BLaER1 treated with 17β-estradiol and CSF1 and Interleukin-3, amounts not matched to agents 10 nM and 100 nM (cell line): ENCODE results near the gene SATB1.
A peak's percentile ranks its signal among the peaks of the same experiment; 100 is the strongest.

Experiments used
- H3K27ac ChIP-seq, 11 experiments: shearing (Covaris generic); formaldehyde crosslinking; 2 replicates each; pipeline ENCODE4 v1.8.1; 2022
- H3K27me3 ChIP-seq, 11 experiments: shearing (Covaris generic); formaldehyde crosslinking; 2 replicates each; pipeline ENCODE4 v1.8.1; 2022
- H3K36me3 ChIP-seq, 11 experiments: shearing (Covaris generic); formaldehyde crosslinking; 2 replicates each; pipeline ENCODE4 v1.8.1; 2022
- H3K4me1 ChIP-seq, 10 experiments: shearing (Covaris generic); formaldehyde crosslinking; 2 replicates each; pipeline ENCODE4 v1.8.1; 2022
- H3K4me2 ChIP-seq, 11 experiments: shearing (Covaris generic); formaldehyde crosslinking; 2 replicates each; pipeline ENCODE4 v1.8.1; 2022
- H3K4me3 ChIP-seq, 10 experiments: shearing (Covaris generic); formaldehyde crosslinking; 2 replicates each; pipeline ENCODE4 v1.8.1; 2022
- H3K9ac ChIP-seq, 11 experiments: shearing (Covaris generic); formaldehyde crosslinking; 2 replicates each; pipeline ENCODE4 v1.8.1; 2022
- H3K9me3 ChIP-seq, 11 experiments: shearing (Covaris generic); formaldehyde crosslinking; replicated peaks in 1 of 11; 2 replicates each; pipeline ENCODE4 v1.8.1; 2022
- H4K20me1 ChIP-seq, 11 experiments: shearing (Covaris generic); formaldehyde crosslinking; 2 replicates each; pipeline ENCODE4 v1.8.1; 2022
- Cebpa-rat ChIP-seq, 11 experiments: shearing (Covaris generic); IDR thresholded peaks; 2 replicates each; pipeline ENCODE4 v1.8.1; 2022

The SATB1 gene

GRCh38 chr3:18439281-18439680, 14.1 kb upstream of the SATB1 start:
- Histone ChIP-seq H3K9me3 (no peaks in the 10 kb centered on the region), H3K4me3 (no peak overlapping the region), H3K4me2 (peak overlapping the region in 3 of 11 experiments; percentile 66 to 88 (median 83); a peak in 2 of 22 replicates), H4K20me1 (peaks cover 0 to 95% (median 66%) of the 10 kb centered on the region in 11 experiments; a peak in 15 of 22 replicates), H3K9ac (no peak overlapping the region), H3K27ac (no peak overlapping the region), H3K4me1 (peaks cover 28 to 52% (median 39%) of the 10 kb centered on the region in 10 experiments), H3K27me3 (peaks cover 9 to 18% (median 16%) of the 10 kb centered on the region in 11 experiments; a peak in 18 of 22 replicates), H3K36me3 (peaks cover 0 to 12% (median 0%) of the 10 kb centered on the region in 11 experiments; a peak in 1 of 22 replicates)
- TF ChIP-seq Cebpa-rat (IDR thresholded peaks at IDR 0.05), result no peak

GRCh38 chr3:18438586-18438985, 13.4 kb upstream of the SATB1 start:
- peaks cover 25 to 52% (median 38%) of the 10 kb centered on the region in 10 experiments for H3K4me1 ChIP-seq
- peaks cover 0 to 12% (median 0%) of the 10 kb centered on the region in 11 experiments; a peak in 1 of 22 replicates for H3K36me3 ChIP-seq
- no peak overlapping the region for H3K4me3 ChIP-seq
- no peak overlapping the region for H3K27ac ChIP-seq
- H3K9ac ChIP-seq, result no peak overlapping the region
- no peaks in the 10 kb centered on the region for H3K9me3 ChIP-seq
- peaks cover 2 to 11% (median 9%) of the 10 kb centered on the region in 11 experiments; a peak in 18 of 22 replicates for H3K27me3 ChIP-seq
- H4K20me1 ChIP-seq, result peaks cover 0 to 92% (median 63%) of the 10 kb centered on the region in 11 experiments; a peak in 15 of 22 replicates
- H3K4me2 ChIP-seq, result peak overlapping the region; percentile 3 to 88 (median 41); a peak in 17 of 22 replicates
- TF ChIP-seq Cebpa-rat (IDR thresholded peaks at IDR 0.05), result no peak

- H3K9me3 ChIP-seq, result no peaks in the 10 kb centered on the region
- H3K4me1 ChIP-seq, result peaks cover 15 to 33% (median 24%) of the 10 kb centered on the region in 10 experiments; a peak in 19 of 20 replicates
- no peak overlapping the region for H3K9ac ChIP-seq
- H3K4me2 ChIP-seq, result no peak overlapping the region
- TF ChIP-seq Cebpa-rat (IDR thresholded peaks at IDR 0.05), result no peak
- H3K27ac ChIP-seq, result no peak overlapping the region
- no peaks in the 10 kb centered on the region for H3K27me3 ChIP-seq
- H4K20me1 ChIP-seq, result peaks cover 0 to 97% (median 52%) of the 10 kb centered on the region in 11 experiments; a peak in 14 of 22 replicates
- H3K36me3 ChIP-seq, result peaks cover 0 to 22% (median 0%) of the 10 kb centered on the region in 11 experiments; a peak in 5 of 22 replicates
- H3K4me3 ChIP-seq, result no peak overlapping the region
These were observed 11.1 kb upstream of the SATB1 start for GRCh38 chr3:18436213-18436612.

- Histone ChIP-seq H3K9ac (no peak overlapping the region), H3K27ac (no peak overlapping the region), H3K4me3 (no peak overlapping the region), H3K36me3 (peaks cover 0 to 28% (median 4%) of the 10 kb centered on the region in 11 experiments; a peak in 6 of 22 replicates), H3K4me1 (peaks cover 5 to 18% (median 11%) of the 10 kb centered on the region in 10 experiments; a peak in 15 of 20 replicates), H4K20me1 (peaks cover 0 to 98% (median 49%) of the 10 kb centered on the region in 11 experiments; a peak in 14 of 22 replicates), H3K9me3 (no peaks in the 10 kb centered on the region), H3K4me2 (no peak overlapping the region), H3K27me3 (no peaks in the 10 kb centered on the region)
- TF ChIP-seq Cebpa-rat (IDR thresholded peaks at IDR 0.05), result no peak
These were observed 9.6 kb upstream of the SATB1 start for GRCh38 chr3:18434711-18435110.

GRCh38 chr3:18432752-18433151, 7.6 kb upstream of the SATB1 start:
- peaks cover 0 to 28% (median 4%) of the 10 kb centered on the region in 11 experiments; a peak in 6 of 22 replicates for H3K36me3 ChIP-seq
- H3K9me3 ChIP-seq, result no peaks in the 10 kb centered on the region
- TF ChIP-seq Cebpa-rat (IDR thresholded peaks at IDR 0.05), result no peak
- H3K27me3 ChIP-seq, result no peaks in the 10 kb centered on the region
- H3K9ac ChIP-seq, result no peak overlapping the region
- peaks cover 0 to 11% (median 2%) of the 10 kb centered on the region in 10 experiments; a peak in 5 of 20 replicates for H3K4me1 ChIP-seq
- H3K4me2 ChIP-seq, result no peak overlapping the region
- H3K27ac ChIP-seq, result no peak overlapping the region
- H4K20me1 ChIP-seq, result peaks cover 0 to 98% (median 54%) of the 10 kb centered on the region in 11 experiments; a peak in 14 of 22 replicates
- no peak overlapping the region for H3K4me3 ChIP-seq

GRCh38 chr3:18431266-18431665, 6.1 kb upstream of the SATB1 start:
- Histone ChIP-seq H3K4me2 (0 out of 22 replicates have a peak overlapping the region, but pooled peaks of 1 of the 11 experiments have one; percentile 3), H3K9ac (no peak overlapping the region), H3K4me1 (peaks cover 6 to 18% (median 10%) of the 10 kb centered on the region in 10 experiments; a peak in 16 of 20 replicates), H3K9me3 (no peaks in the 10 kb centered on the region), H4K20me1 (peaks cover 0 to 98% (median 62%) of the 10 kb centered on the region in 11 experiments; a peak in 14 of 22 replicates), H3K27me3 (no peaks in the 10 kb centered on the region), H3K4me3 (no peak overlapping the region; a peak in 1 of 20 replicates), H3K36me3 (peaks cover 0 to 28% (median 4%) of the 10 kb centered on the region in 11 experiments; a peak in 6 of 22 replicates), H3K27ac (no peak overlapping the region)
- TF ChIP-seq Cebpa-rat (IDR thresholded peaks at IDR 0.05), result no peak

GRCh38 chr3:18428991-18429745, 4.0 kb upstream of the SATB1 start:
- H3K4me2 ChIP-seq, result peak overlapping the region in 2 of 11 experiments; percentile 5 to 7; a peak in 2 of 22 replicates
- no peak overlapping the region for H3K9ac ChIP-seq
- no peak overlapping the region for H3K4me3 ChIP-seq
- H3K27me3 ChIP-seq, result no peaks in the 10 kb centered on the region
- H3K9me3 ChIP-seq, result no peaks in the 10 kb centered on the region
- H3K27ac ChIP-seq, result no peak overlapping the region
- peaks cover 0 to 16% (median 4%) of the 10 kb centered on the region in 11 experiments; a peak in 6 of 22 replicates for H3K36me3 ChIP-seq
- H4K20me1 ChIP-seq, result peaks cover 0 to 77% (median 47%) of the 10 kb centered on the region in 11 experiments; a peak in 14 of 22 replicates
- H3K4me1 ChIP-seq, result peaks cover 7 to 21% (median 15%) of the 10 kb centered on the region in 10 experiments; a peak in 16 of 20 replicates
- no peak for TF ChIP-seq Cebpa-rat (IDR thresholded peaks at IDR 0.05)

- no peaks in the 10 kb centered on the region for H3K27me3 ChIP-seq
- no peak for TF ChIP-seq Cebpa-rat (IDR thresholded peaks at IDR 0.05)
These were observed 2.9 kb upstream of the SATB1 start for GRCh38 chr3:18428036-18428435.

More at GRCh38 chr3:18428036-18428435, 2.9 kb upstream of the SATB1 start:
- Histone ChIP-seq H3K27ac (no peak overlapping the region), H3K9me3 (no peaks in the 10 kb centered on the region), H3K36me3 (peaks cover 0 to 16% (median 4%) of the 10 kb centered on the region in 11 experiments; a peak in 6 of 22 replicates), H3K4me3 (no peak overlapping the region), H3K9ac (no peak overlapping the region), H3K4me1 (peaks cover 7 to 21% (median 16%) of the 10 kb centered on the region in 10 experiments; a peak in 18 of 20 replicates), H3K4me2 (no peak overlapping the region), H4K20me1 (peaks cover 0 to 72% (median 45%) of the 10 kb centered on the region in 11 experiments; a peak in 13 of 22 replicates)
